Measurements from ENCODE around the gene MAMLD1. TPM values are rescaled to one million over a fixed set of nuclear protein-coding genes. Genes with fewer than 3 reads are reported as not detected.

MAMLD1 gene
- total RNA-seq, 1 donor from 2014 or later = 2.8 TPM

DNA sequence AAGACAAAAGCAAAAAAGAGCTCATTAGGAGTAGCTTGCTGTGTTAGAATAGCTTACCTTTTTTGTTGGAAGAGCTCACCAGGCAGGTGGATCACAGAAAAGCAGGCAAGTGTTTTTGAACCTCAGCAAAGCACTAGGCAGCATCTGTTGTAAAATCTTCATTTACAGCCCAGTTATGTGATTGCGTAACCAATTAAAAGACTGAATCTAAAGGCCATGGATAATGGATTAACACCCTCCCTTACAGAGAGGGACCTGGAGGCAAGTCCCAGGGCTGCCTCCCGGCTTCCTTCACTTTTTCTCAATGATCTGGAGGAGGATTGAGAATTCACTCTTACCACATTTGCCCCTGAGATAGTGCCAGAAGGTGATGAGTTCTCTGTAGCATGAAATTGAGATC is 51.1 kb downstream of the MAMLD1 start:
- no peak for TF ChIP-seq CTCF (IDR thresholded peaks at IDR 0.05; ENCODE audit: unreplicated experiment)
- Mint-ChIP-seq H3K27me3 (ENCODE audit: unreplicated experiment) (no peaks in the 10 kb centered on the region), H3K9me3 (ENCODE audit: unreplicated experiment) (no peaks in the 10 kb centered on the region), H3K36me3 (ENCODE audit: low read depth, unreplicated experiment) (no peaks in the 10 kb centered on the region), H3K27ac (ENCODE audit: unreplicated experiment) (no peak overlapping the region), H3K4me3 (ENCODE audit: unreplicated experiment) (no peak overlapping the region), H3K4me1 (ENCODE audit: unreplicated experiment) (no peaks in the 10 kb centered on the region)
- DNase-seq (ENCODE audit: low spot score) = no peak

GRCh38 chrX:150416469-150416868 is 53.4 kb downstream of the MAMLD1 start:
- Mint-ChIP-seq H3K27me3 (ENCODE audit: unreplicated experiment) (no peaks in the 10 kb centered on the region), H3K9me3 (ENCODE audit: unreplicated experiment) (no peaks in the 10 kb centered on the region), H3K4me3 (ENCODE audit: unreplicated experiment) (no peak overlapping the region), H3K27ac (ENCODE audit: unreplicated experiment) (no peak overlapping the region), H3K4me1 (ENCODE audit: unreplicated experiment) (no peaks in the 10 kb centered on the region), H3K36me3 (ENCODE audit: low read depth, unreplicated experiment) (no peaks in the 10 kb centered on the region)
- TF ChIP-seq CTCF (IDR thresholded peaks at IDR 0.05; ENCODE audit: unreplicated experiment) = no peak
- DNase-seq (ENCODE audit: low spot score) = no peak

- H3K4me1 Mint-ChIP-seq (ENCODE audit: unreplicated experiment) = no peaks in the 10 kb centered on the region
- DNase-seq (ENCODE audit: low spot score) = no peak
- no peaks in the 10 kb centered on the region for H3K27me3 Mint-ChIP-seq (ENCODE audit: unreplicated experiment)
- no peaks in the 10 kb centered on the region for H3K36me3 Mint-ChIP-seq (ENCODE audit: low read depth, unreplicated experiment)
- TF ChIP-seq CTCF (IDR thresholded peaks at IDR 0.05; ENCODE audit: unreplicated experiment) = no peak
- no peaks in the 10 kb centered on the region for H3K9me3 Mint-ChIP-seq (ENCODE audit: unreplicated experiment)
- H3K4me3 Mint-ChIP-seq (ENCODE audit: unreplicated experiment) = no peak overlapping the region
- H3K27ac Mint-ChIP-seq (ENCODE audit: unreplicated experiment) = no peak overlapping the region
These were observed 58.7 kb downstream of the MAMLD1 start for GRCh38 chrX:150421816-150422215.

- TF ChIP-seq CTCF (IDR thresholded peaks at IDR 0.05; ENCODE audit: unreplicated experiment) = no peak
- Mint-ChIP-seq H3K27ac (ENCODE audit: unreplicated experiment) (no peak overlapping the region), H3K27me3 (ENCODE audit: unreplicated experiment) (peaks cover 2% of the 10 kb centered on the region), H3K4me3 (ENCODE audit: unreplicated experiment) (no peak overlapping the region), H3K9me3 (ENCODE audit: unreplicated experiment) (no peaks in the 10 kb centered on the region), H3K36me3 (ENCODE audit: low read depth, unreplicated experiment) (no peaks in the 10 kb centered on the region), H3K4me1 (ENCODE audit: unreplicated experiment) (no peaks in the 10 kb centered on the region)
- DNase-seq (ENCODE audit: low spot score) = no peak
These were observed 66.5 kb downstream of the MAMLD1 start for GRCh38 chrX:150429594-150429993.

- DNase-seq (ENCODE audit: low spot score) = no peak
- Mint-ChIP-seq H3K27ac (ENCODE audit: unreplicated experiment) (no peak overlapping the region), H3K4me3 (ENCODE audit: unreplicated experiment) (no peak overlapping the region), H3K9me3 (ENCODE audit: unreplicated experiment) (no peaks in the 10 kb centered on the region), H3K36me3 (ENCODE audit: low read depth, unreplicated experiment) (no peaks in the 10 kb centered on the region), H3K27me3 (ENCODE audit: unreplicated experiment) (peaks cover 2% of the 10 kb centered on the region), H3K4me1 (ENCODE audit: unreplicated experiment) (no peaks in the 10 kb centered on the region)
- no peak for TF ChIP-seq CTCF (IDR thresholded peaks at IDR 0.05; ENCODE audit: unreplicated experiment)
These were observed 73.1 kb downstream of the MAMLD1 start for GRCh38 chrX:150436195-150436594.

Data from endothelial cell (in vitro differentiated cells).